ENCODE results near the gene BOC.

DNA sequence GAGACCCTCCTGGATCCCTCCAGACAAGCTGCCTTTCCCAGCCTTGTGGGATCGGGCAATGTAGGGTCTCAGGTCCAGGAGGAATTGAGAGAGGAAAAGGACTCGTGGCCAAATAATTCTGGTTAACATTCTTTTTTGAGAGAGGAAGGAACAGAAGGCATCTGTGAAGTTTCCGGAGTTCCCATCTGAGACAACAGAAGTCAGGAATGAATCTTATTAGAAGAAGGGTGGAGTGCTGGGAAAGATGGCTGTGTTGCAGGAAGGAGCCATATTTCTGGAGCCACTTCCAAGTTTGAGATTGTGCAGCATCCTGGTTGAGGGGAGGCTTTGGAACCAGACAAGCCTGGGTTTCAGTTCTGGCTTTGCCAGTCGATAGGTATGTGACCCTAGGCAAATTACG lies 9.4 kb downstream of the BOC start:
- TF ChIP-seq, protein P1, sequence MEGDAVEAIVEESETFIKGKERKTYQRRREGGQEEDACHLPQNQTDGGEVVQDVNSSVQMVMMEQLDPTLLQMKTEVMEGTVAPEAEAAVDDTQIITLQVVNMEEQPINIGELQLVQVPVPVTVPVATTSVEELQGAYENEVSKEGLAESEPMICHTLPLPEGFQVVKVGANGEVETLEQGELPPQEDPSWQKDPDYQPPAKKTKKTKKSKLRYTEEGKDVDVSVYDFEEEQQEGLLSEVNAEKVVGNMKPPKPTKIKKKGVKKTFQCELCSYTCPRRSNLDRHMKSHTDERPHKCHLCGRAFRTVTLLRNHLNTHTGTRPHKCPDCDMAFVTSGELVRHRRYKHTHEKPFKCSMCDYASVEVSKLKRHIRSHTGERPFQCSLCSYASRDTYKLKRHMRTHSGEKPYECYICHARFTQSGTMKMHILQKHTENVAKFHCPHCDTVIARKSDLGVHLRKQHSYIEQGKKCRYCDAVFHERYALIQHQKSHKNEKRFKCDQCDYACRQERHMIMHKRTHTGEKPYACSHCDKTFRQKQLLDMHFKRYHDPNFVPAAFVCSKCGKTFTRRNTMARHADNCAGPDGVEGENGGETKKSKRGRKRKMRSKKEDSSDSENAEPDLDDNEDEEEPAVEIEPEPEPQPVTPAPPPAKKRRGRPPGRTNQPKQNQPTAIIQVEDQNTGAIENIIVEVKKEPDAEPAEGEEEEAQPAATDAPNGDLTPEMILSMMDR (IDR thresholded peaks at IDR 0.05; ENCODE audit: insufficient read depth, low read length): no peak
- TF ChIP-seq, protein P2, sequence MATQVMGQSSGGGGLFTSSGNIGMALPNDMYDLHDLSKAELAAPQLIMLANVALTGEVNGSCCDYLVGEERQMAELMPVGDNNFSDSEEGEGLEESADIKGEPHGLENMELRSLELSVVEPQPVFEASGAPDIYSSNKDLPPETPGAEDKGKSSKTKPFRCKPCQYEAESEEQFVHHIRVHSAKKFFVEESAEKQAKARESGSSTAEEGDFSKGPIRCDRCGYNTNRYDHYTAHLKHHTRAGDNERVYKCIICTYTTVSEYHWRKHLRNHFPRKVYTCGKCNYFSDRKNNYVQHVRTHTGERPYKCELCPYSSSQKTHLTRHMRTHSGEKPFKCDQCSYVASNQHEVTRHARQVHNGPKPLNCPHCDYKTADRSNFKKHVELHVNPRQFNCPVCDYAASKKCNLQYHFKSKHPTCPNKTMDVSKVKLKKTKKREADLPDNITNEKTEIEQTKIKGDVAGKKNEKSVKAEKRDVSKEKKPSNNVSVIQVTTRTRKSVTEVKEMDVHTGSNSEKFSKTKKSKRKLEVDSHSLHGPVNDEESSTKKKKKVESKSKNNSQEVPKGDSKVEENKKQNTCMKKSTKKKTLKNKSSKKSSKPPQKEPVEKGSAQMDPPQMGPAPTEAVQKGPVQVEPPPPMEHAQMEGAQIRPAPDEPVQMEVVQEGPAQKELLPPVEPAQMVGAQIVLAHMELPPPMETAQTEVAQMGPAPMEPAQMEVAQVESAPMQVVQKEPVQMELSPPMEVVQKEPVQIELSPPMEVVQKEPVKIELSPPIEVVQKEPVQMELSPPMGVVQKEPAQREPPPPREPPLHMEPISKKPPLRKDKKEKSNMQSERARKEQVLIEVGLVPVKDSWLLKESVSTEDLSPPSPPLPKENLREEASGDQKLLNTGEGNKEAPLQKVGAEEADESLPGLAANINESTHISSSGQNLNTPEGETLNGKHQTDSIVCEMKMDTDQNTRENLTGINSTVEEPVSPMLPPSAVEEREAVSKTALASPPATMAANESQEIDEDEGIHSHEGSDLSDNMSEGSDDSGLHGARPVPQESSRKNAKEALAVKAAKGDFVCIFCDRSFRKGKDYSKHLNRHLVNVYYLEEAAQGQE (IDR thresholded peaks at IDR 0.05; ENCODE audit: insufficient replicate concordance, low read depth): no peak
- TF ChIP-seq POLR2AphosphoS5 (IDR thresholded peaks at IDR 0.05; ENCODE audit: low read depth): no peak
- no peak for TF ChIP-seq GABPA (IDR thresholded peaks at IDR 0.05; ENCODE audit: low read depth)
- TF ChIP-seq SPI1 (IDR thresholded peaks at IDR 0.05; ENCODE audit: borderline replicate concordance, low read depth): no peak

Data from HL-60 (cell line).